Activated T-helper 17 cell treated with anti-CD3 and anti-CD28 coated beads, Interleukin-2, amount 50 U/mL, for 72 hours (primary cell): ENCODE results near the gene SDHD. TPM values are rescaled to one million over a fixed set of nuclear protein-coding genes. Genes with fewer than 3 reads are reported as not detected.

Source experiments
- ATAC-seq: fragments of 150-1000 bp; cut with Tn5 transposase; replicated peaks from 2 replicates; pipeline ENCODE4 v1.10.0; 2021; ENCODE audit warnings: mild to moderate bottlenecking, moderate library complexity
- H3K27ac Mint-ChIP-seq: one replicate; pipeline ENCODE4 v1.8.0; 2022; ENCODE audit warnings: mixed read lengths
- H3K27me3 Mint-ChIP-seq: one replicate; pipeline ENCODE4 v1.8.0; 2022; ENCODE audit warnings: mixed read lengths
- H3K36me3 Mint-ChIP-seq: one replicate; pipeline ENCODE4 v1.8.0; 2022; ENCODE audit warnings: low read depth, mild to moderate bottlenecking, mixed read lengths
- H3K4me1 Mint-ChIP-seq: one replicate; pipeline ENCODE4 v1.8.0; 2022; ENCODE audit warnings: mixed read lengths
- H3K4me3 Mint-ChIP-seq: one replicate; pipeline ENCODE4 v1.8.0; 2022; ENCODE audit warnings: mild to moderate bottlenecking, mixed read lengths
- H3K9me3 Mint-ChIP-seq: one replicate; pipeline ENCODE4 v1.8.0; 2022; ENCODE audit warnings: mixed read lengths
- total RNA-seq, 2 donors: library from RNA; stranded (reverse); gene quantifications; one replicate each; pipeline ENCODE4 v1.2.3, GENCODE V29; 2022

SDHD gene
- total RNA-seq, 2 donors from 2014 or later = 75.4 to 101 TPM

DNA sequence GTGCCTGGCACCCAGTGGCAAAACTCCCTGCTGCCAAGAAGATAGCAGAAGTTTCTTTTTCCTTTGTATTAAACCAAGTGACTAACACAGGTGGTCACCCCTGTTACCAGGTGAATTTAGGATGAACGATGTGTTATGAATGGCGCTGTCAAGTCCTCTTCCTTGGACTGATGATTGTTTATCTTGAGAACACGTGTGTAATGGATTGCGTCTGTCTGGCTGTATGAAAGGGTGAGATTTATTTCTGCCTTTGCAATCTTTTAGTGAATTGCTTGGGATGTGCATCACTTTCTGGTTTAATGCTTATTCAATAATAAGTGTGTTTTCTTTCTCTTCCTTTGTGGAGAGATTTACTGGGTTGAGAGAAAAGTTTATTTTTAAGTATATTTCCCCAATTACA is 36.5 kb downstream of the SDHD start:
- no peaks in the 10 kb centered on the region for H3K4me1 Mint-ChIP-seq
- ATAC-seq = no peak
- no peaks in the 10 kb centered on the region for H3K36me3 Mint-ChIP-seq
- no peak overlapping the region for H3K4me3 Mint-ChIP-seq
- H3K27ac Mint-ChIP-seq = no peak overlapping the region
- no peaks in the 10 kb centered on the region for H3K9me3 Mint-ChIP-seq
- no peaks in the 10 kb centered on the region for H3K27me3 Mint-ChIP-seq

DNA sequence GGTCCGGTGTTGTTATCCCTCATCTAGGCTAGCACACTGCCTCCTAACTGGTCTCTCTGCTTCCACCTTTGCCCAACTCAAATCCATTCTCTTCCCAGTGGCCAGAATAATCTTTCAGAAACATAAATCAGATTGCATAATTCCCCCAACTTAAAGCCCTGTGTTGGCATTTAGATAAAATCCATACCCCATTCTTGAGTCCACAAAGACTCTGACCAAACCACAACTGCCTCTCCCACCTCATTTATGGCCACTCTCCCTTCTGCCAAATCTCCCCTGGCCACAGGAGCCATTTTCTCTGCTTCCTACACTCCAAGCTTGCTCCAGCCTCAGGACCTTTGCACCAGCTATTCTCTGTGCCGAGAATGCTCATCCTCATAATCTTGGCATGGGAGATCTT is 40.4 kb downstream of the SDHD start:
- Mint-ChIP-seq H3K27ac (peak overlapping the region; percentile 0), H3K4me1 (no peaks in the 10 kb centered on the region), H3K27me3 (no peaks in the 10 kb centered on the region), H3K4me3 (no peak overlapping the region), H3K9me3 (no peaks in the 10 kb centered on the region), H3K36me3 (no peaks in the 10 kb centered on the region)
- ATAC-seq = no peak

GRCh38 chr11:112128483-112129121 is 41.9 kb downstream of the SDHD start:
- no peaks in the 10 kb centered on the region for H3K27me3 Mint-ChIP-seq
- no peak overlapping the region for H3K27ac Mint-ChIP-seq
- H3K36me3 Mint-ChIP-seq = no peaks in the 10 kb centered on the region
- ATAC-seq = no peak
- no peaks in the 10 kb centered on the region for H3K9me3 Mint-ChIP-seq
- H3K4me3 Mint-ChIP-seq = no peak overlapping the region
- H3K4me1 Mint-ChIP-seq = no peaks in the 10 kb centered on the region

DNA sequence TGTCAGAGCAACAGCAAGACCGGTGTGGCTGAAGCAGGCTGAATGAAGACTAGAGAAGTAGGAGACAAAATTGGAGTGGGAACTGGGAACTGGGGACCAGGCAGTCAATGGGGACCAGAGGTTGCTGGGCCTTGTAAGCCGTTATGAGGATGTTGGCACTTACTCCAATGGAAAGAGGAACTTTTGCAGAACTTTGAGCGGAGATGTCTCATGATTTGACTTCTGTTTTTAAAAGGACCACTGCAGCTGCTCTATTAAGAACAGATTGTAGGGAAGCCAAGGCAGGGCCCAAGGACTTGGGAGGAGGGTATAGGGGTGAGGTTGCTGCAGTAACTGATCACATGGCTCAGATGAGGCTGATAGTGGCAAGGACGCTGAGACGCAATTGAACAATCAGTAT is 43.0 kb downstream of the SDHD start:
- H3K27me3 Mint-ChIP-seq = no peaks in the 10 kb centered on the region
- ATAC-seq = no peak
- no peak overlapping the region for H3K4me3 Mint-ChIP-seq
- no peaks in the 10 kb centered on the region for H3K4me1 Mint-ChIP-seq
- H3K9me3 Mint-ChIP-seq = no peaks in the 10 kb centered on the region
- H3K27ac Mint-ChIP-seq = no peak overlapping the region
- no peaks in the 10 kb centered on the region for H3K36me3 Mint-ChIP-seq

- Mint-ChIP-seq H3K27ac (no peak overlapping the region), H3K4me1 (no peaks in the 10 kb centered on the region), H3K4me3 (no peak overlapping the region), H3K27me3 (no peaks in the 10 kb centered on the region), H3K36me3 (no peaks in the 10 kb centered on the region), H3K9me3 (no peaks in the 10 kb centered on the region)
- ATAC-seq = no peak
Measured at GRCh38 chr11:112132737-112133136, 46.1 kb downstream of the SDHD start.

GRCh38 chr11:112134473-112134872 is 47.8 kb downstream of the SDHD start:
- Mint-ChIP-seq H3K4me3 (no peak overlapping the region), H3K27me3 (no peaks in the 10 kb centered on the region), H3K36me3 (no peaks in the 10 kb centered on the region), H3K9me3 (no peaks in the 10 kb centered on the region), H3K4me1 (no peaks in the 10 kb centered on the region), H3K27ac (no peak overlapping the region)
- ATAC-seq = no peak

GRCh38 chr11:112143597-112143996 is 56.9 kb downstream of the SDHD start:
- no peaks in the 10 kb centered on the region for H3K4me1 Mint-ChIP-seq
- no peaks in the 10 kb centered on the region for H3K36me3 Mint-ChIP-seq
- H3K27ac Mint-ChIP-seq = no peak overlapping the region
- ATAC-seq = no peak
- no peak overlapping the region for H3K4me3 Mint-ChIP-seq
- no peaks in the 10 kb centered on the region for H3K27me3 Mint-ChIP-seq
- H3K9me3 Mint-ChIP-seq = peaks cover 7% of the 10 kb centered on the region

Other genes starting within 250 kb of the SDHD start
- 10 to 100 TPM; 33.9 to 39.5 TPM for gene ALG9, start 215.3 kb upstream of the SDHD start, total RNA-seq
- gene FDXACB1, start 207.7 kb upstream of the SDHD start, total RNA-seq = 1 to 10 TPM; 3.7 to 7.1 TPM
- gene CFAP68, start 207.3 kb upstream of the SDHD start, total RNA-seq = 10 to 100 TPM; 19.5 to 22.4 TPM
- not detected for gene CRYAB, start 175.1 kb upstream of the SDHD start, total RNA-seq
- under 1 TPM in 1 of 2 donors, not detected in 1; 0.32 TPM for gene HSPB2, start 174.1 kb upstream of the SDHD start, total RNA-seq
- not detected for gene C11orf52, start 168.0 kb upstream of the SDHD start, total RNA-seq
- gene DIXDC1, start 149.5 kb upstream of the SDHD start, total RNA-seq = 10 to 100 TPM; 11.3 to 27.4 TPM
- gene DLAT, start 61.5 kb upstream of the SDHD start, total RNA-seq = 10 to 100 TPM; 27.4 to 49.1 TPM
- under 1 TPM; 0.54 to 0.87 TPM for gene PIH1D2, start 12.9 kb upstream of the SDHD start, total RNA-seq
- gene NKAPD1, start 12.6 kb upstream of the SDHD start, total RNA-seq = 10 to 100 TPM; 19.7 to 20.2 TPM
- 10 to 100 TPM; 26.6 to 42.6 TPM for gene TIMM8B, start 117 bp upstream of the SDHD start, total RNA-seq
- not detected for gene IL18, start 77.2 kb downstream of the SDHD start, total RNA-seq
- under 1 TPM; 0.24 to 0.99 TPM for gene TEX12, start 80.5 kb downstream of the SDHD start, total RNA-seq
- gene BCO2, start 88.6 kb downstream of the SDHD start, total RNA-seq = 1 to 10 TPM; 2.4 to 5.0 TPM
- gene PTS, start 139.6 kb downstream of the SDHD start, total RNA-seq = 10 to 100 TPM; 24.1 to 31.0 TPM
- not detected for gene PLET1, start 174.0 kb downstream of the SDHD start, total RNA-seq